ENCODE data around the gene RPL18. TPM values are rescaled to one million over a fixed set of nuclear protein-coding genes. Genes with fewer than 3 reads are reported as not detected.
A peak's percentile ranks its signal among the peaks of the same experiment; 100 is the strongest.
"Not testable (repeated sequence)": the region's sequence is repeated elsewhere in the genome, so short reads cannot be mapped to it uniquely, and the experiment has no call there.

The RPL18 gene
- total RNA-seq, 1 experiment from 2014 or later, result 1,618 TPM

GRCh38 chr19:48582168-48582567 lies 36.8 kb downstream of the RPL18 start:
- H3K27ac ChIP-seq, result no peak overlapping the region

GRCh38 chr19:48578891-48579290 lies 40.1 kb downstream of the RPL18 start:
- ChIA-PET POLR2A (ENCODE audit: unreplicated experiment) (no interaction called here), CTCF (no interaction called here)
- Histone ChIP-seq H3K36me3 (ENCODE audit: low read depth) (no peaks in the 10 kb centered on the region), H3F3A (ENCODE audit: insufficient read depth, low read depth) (peaks cover 14% of the 10 kb centered on the region), H3K4me1 (replicated peaks; ENCODE audit: insufficient read depth) (peaks cover 4% of the 10 kb centered on the region), H3K79me2 (ENCODE audit: low read depth) (no peaks in the 10 kb centered on the region), H3K9me3 (ENCODE audit: insufficient read depth, low read depth) (no peaks in the 10 kb centered on the region), H2AFZ (no peak overlapping the region), H3K27ac (no peak overlapping the region), H3K4me2 (no peak overlapping the region), H3K4me3 (no peak overlapping the region), H4K20me1 (ENCODE audit: insufficient read depth) (no peaks in the 10 kb centered on the region), H3K27me3 (ENCODE audit: insufficient read depth, low read depth) (no peaks in the 10 kb centered on the region), H3K9me2 (ENCODE audit: insufficient read depth) (no peaks in the 10 kb centered on the region)
- DNase-seq, result no peak
- TF ChIP-seq CTCF (conservative IDR thresholded peaks at IDR 0.05), result no peak
- no peak for TF ChIP-seq EZH2 (IDR thresholded peaks at IDR 0.05; ENCODE audit: low read depth)
- intact Hi-C loops (cut with micrococcal nuclease; ENCODE audit: unreplicated experiment), result no loop called here
- BruUV-seq (replicated peaks), result no TSS peak

More at GRCh38 chr19:48582168-48582567, 36.8 kb downstream of the RPL18 start:
- peak in 1 of 2 experiments; percentile 66 for DNase-seq
- Histone ChIP-seq H2AFZ (no peak overlapping the region), H3K4me1 (replicated peaks; ENCODE audit: insufficient read depth) (peaks cover 7% of the 10 kb centered on the region), H3K9me3 (ENCODE audit: insufficient read depth, low read depth) (no peaks in the 10 kb centered on the region), H3K4me3 (no peak overlapping the region), H3K27me3 (ENCODE audit: insufficient read depth, low read depth) (no peaks in the 10 kb centered on the region), H3K36me3 (ENCODE audit: low read depth) (no peaks in the 10 kb centered on the region), H3K79me2 (ENCODE audit: low read depth) (no peaks in the 10 kb centered on the region), H3K9me2 (ENCODE audit: insufficient read depth) (no peaks in the 10 kb centered on the region), H3K4me2 (no peak overlapping the region), H3F3A (ENCODE audit: insufficient read depth, low read depth) (peaks cover 15% of the 10 kb centered on the region), H4K20me1 (ENCODE audit: insufficient read depth) (no peaks in the 10 kb centered on the region)
- no TSS peak for BruUV-seq (replicated peaks)
- ChIA-PET CTCF (no interaction called here), POLR2A (ENCODE audit: unreplicated experiment) (no interaction called here)
- intact Hi-C loops (cut with micrococcal nuclease; ENCODE audit: unreplicated experiment), result no loop called here
- TF ChIP-seq CTCF (conservative IDR thresholded peaks at IDR 0.05) (no peak), EZH2 (IDR thresholded peaks at IDR 0.05; ENCODE audit: low read depth) (no peak)

- H3K4me1 ChIP-seq (replicated peaks; ENCODE audit: insufficient read depth); H3F3A ChIP-seq (ENCODE audit: insufficient read depth, low read depth); H4K20me1 ChIP-seq (ENCODE audit: insufficient read depth); H3K27ac ChIP-seq; H3K36me3 ChIP-seq (ENCODE audit: low read depth); BruUV-seq (replicated peaks); DNase-seq; intact Hi-C loops (cut with micrococcal nuclease; ENCODE audit: unreplicated experiment); H2AFZ ChIP-seq; H3K4me2 ChIP-seq; CTCF ChIA-PET; H3K4me3 ChIP-seq; H3K79me2 ChIP-seq (ENCODE audit: low read depth); H3K9me3 ChIP-seq (ENCODE audit: insufficient read depth, low read depth); H3K27me3 ChIP-seq (ENCODE audit: insufficient read depth, low read depth); H3K9me2 ChIP-seq (ENCODE audit: insufficient read depth): not testable (repeated sequence)
- POLR2A ChIA-PET (ENCODE audit: unreplicated experiment), result interaction anchor here (0.7 kb wide), 1 partner anchor 85 kb away, joined by 4 read pairs; no protein-coding TSS in a partner anchor
Observed at GRCh38 chr19:48577908-48578307, 41.1 kb downstream of the RPL18 start.

GRCh38 chr19:48575931-48576622 lies 42.9 kb downstream of the RPL18 start:
- no TSS peak for BruUV-seq (replicated peaks)
- ChIA-PET POLR2A (ENCODE audit: unreplicated experiment) (no interaction called here), CTCF (no interaction called here)
- Histone ChIP-seq H2AFZ (no peak overlapping the region), H3K27me3 (ENCODE audit: insufficient read depth, low read depth) (no peaks in the 10 kb centered on the region), H3K4me2 (no peak overlapping the region), H3K9me2 (ENCODE audit: insufficient read depth) (no peaks in the 10 kb centered on the region), H3F3A (ENCODE audit: insufficient read depth, low read depth) (peaks cover 6% of the 10 kb centered on the region; the same call in 1 of the 2 replicates), H4K20me1 (ENCODE audit: insufficient read depth) (no peaks in the 10 kb centered on the region), H3K36me3 (ENCODE audit: low read depth) (no peaks in the 10 kb centered on the region), H3K4me1 (replicated peaks; ENCODE audit: insufficient read depth) (no peaks in the 10 kb centered on the region), H3K4me3 (no peak overlapping the region), H3K79me2 (ENCODE audit: low read depth) (no peaks in the 10 kb centered on the region), H3K9me3 (ENCODE audit: insufficient read depth, low read depth) (no peaks in the 10 kb centered on the region), H3K27ac (no peak overlapping the region)
- intact Hi-C loops (cut with micrococcal nuclease; ENCODE audit: unreplicated experiment), result no loop called here
- TF ChIP-seq EZH2 (IDR thresholded peaks at IDR 0.05; ENCODE audit: low read depth) (no peak), CTCF (conservative IDR thresholded peaks at IDR 0.05) (no peak)
- no peak for DNase-seq

Measured in PC-9 (cell line).